ENCODE measurements around the gene HPSE2. TPM values are rescaled to one million over a fixed set of nuclear protein-coding genes. Genes with fewer than 3 reads are reported as not detected.

The HPSE2 gene
- polyA plus RNA-seq, 1 of the 3 experiments (the other 2 are of a cell fraction) = not detected

GRCh38 chr10:98528805-98529183 lies 706.9 kb downstream of the HPSE2 start:
- no peak overlapping the region for H3K27ac ChIP-seq (ENCODE audit: low read depth in 2 of 2, low read length in 1 of 2)

More at GRCh38 chr10:98528805-98529183, 706.9 kb downstream of the HPSE2 start:
- Histone ChIP-seq H3K27me3 (ENCODE audit: insufficient read depth) (no peaks in the 10 kb centered on the region; the same call in 1 of the 2 replicates), H3K9ac (no peak overlapping the region), H2AFZ (ENCODE audit: low read depth) (no peak overlapping the region), H3K4me3 (ENCODE audit: low read depth in 2 of 2, low read length in 1 of 2) (no peak overlapping the region), H3K9me2 (no peaks in the 10 kb centered on the region), H3F3A (replicated peaks; ENCODE audit: insufficient read depth) (no peaks in the 10 kb centered on the region), H3K79me2 (ENCODE audit: insufficient read depth) (no peaks in the 10 kb centered on the region), H4K20me1 (ENCODE audit: insufficient read depth) (no peaks in the 10 kb centered on the region), H3K36me3 (replicated peaks in 1 of 2; ENCODE audit: control insufficient read depth in 1 of 2, insufficient read depth in 2 of 2, low read length in 1 of 2) (no peaks in the 10 kb centered on the region), H3K4me2 (no peak overlapping the region), H3K9me3 (no peaks in the 10 kb centered on the region), H3K4me1 (ENCODE audit: control insufficient read depth in 1 of 2, insufficient read depth in 2 of 2, low read depth in 1 of 2, low read length in 1 of 2) (no peaks in the 10 kb centered on the region)
- DNase-seq = no peak
- ChIA-PET POLR2A (no interaction called here), CTCF (no interaction called here)
- WGBS (ENCODE audit: low lambda C conversion rate) = 65% methylated on average over 9 of the region's 9 CpGs
- TF ChIP-seq TAF1 (IDR thresholded peaks at IDR 0.05; ENCODE audit: borderline replicate concordance, low read depth, low read length) (no peak), IRF3 (IDR thresholded peaks at IDR 0.05; ENCODE audit: low read depth, low read length) (no peak), TEAD4 (IDR thresholded peaks at IDR 0.05; ENCODE audit: borderline replicate concordance, insufficient read depth) (no peak), RCOR1 (IDR thresholded peaks at IDR 0.05; ENCODE audit: low read length) (no peak), GATA2 (CRISPR knock-in tag; IDR thresholded peaks at IDR 0.05) (no peak), RFX5 (IDR thresholded peaks at IDR 0.05; ENCODE audit: low read length) (no peak), SIN3A (IDR thresholded peaks at IDR 0.05; ENCODE audit: borderline replicate concordance, low read depth, low read length) (no peak), FOXJ3 (CRISPR knock-in tag; IDR thresholded peaks at IDR 0.05) (no peak), NRF1 (IDR thresholded peaks at IDR 0.05; ENCODE audit: low read depth, low read length) (no peak), TCF12 (IDR thresholded peaks at IDR 0.05) (no peak), RXRA (IDR thresholded peaks at IDR 0.05; ENCODE audit: borderline replicate concordance, low read depth) (no peak), CTCF (IDR thresholded peaks at IDR 0.05) (no peak), USF2 (IDR thresholded peaks at IDR 0.05; ENCODE audit: borderline replicate concordance, low read depth, low read length) (no peak), EZH2phosphoT487 (IDR thresholded peaks at IDR 0.05; ENCODE audit: borderline replicate concordance, low read depth) (no peak), REST (IDR thresholded peaks at IDR 0.05; ENCODE audit: low read depth, low read length) (no peak), ZBTB33 (IDR thresholded peaks at IDR 0.05; ENCODE audit: borderline replicate concordance, low read depth) (no peak), RAD21 (IDR thresholded peaks at IDR 0.05; ENCODE audit: low read length) (no peak), MXI1 (IDR thresholded peaks at IDR 0.05; ENCODE audit: low read depth, low read length) (no peak), NFIC (IDR thresholded peaks at IDR 0.05; ENCODE audit: borderline replicate concordance) (no peak)

Data from SK-N-SH (cell line).